Stimulated activated CD4-positive, alpha-beta T cell treated with anti-CD3 and anti-CD28 coated beads, Interleukin-2, amount 100 ng/mL, for 24 hours (primary cell): ENCODE data around the gene NCOR2.

ENCODE experiments used
- DNase-seq, 2 donors: peaks; one replicate each; pipeline ENCODE4 v3.0.0-alpha.2; 2020

NCOR2 gene

GRCh38 chr12:124542021-124542949 is 25.1 kb downstream of the NCOR2 start:
- DNase-seq: no peak

DNA sequence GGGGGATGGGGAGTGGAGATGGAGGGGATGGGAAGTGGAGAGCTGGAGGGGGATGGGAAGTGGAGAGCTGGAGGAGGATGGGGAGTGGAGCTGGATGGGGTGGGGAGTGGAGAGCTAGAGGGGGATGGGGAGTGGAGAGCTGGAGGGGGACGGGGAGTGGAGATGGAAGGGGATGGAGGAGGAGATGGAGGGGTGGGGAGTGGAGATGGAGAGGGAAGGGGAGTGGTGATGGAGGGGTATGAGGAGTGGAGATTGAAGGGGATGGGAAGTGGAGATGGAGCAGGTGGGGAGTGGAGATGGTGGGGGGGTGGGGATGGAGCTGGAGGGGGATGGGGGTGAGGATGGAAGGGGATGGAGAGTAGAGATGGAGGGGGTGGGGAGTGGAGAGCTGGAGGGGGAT is 26.1 kb downstream of the NCOR2 start:
- DNase-seq: no peak

DNA sequence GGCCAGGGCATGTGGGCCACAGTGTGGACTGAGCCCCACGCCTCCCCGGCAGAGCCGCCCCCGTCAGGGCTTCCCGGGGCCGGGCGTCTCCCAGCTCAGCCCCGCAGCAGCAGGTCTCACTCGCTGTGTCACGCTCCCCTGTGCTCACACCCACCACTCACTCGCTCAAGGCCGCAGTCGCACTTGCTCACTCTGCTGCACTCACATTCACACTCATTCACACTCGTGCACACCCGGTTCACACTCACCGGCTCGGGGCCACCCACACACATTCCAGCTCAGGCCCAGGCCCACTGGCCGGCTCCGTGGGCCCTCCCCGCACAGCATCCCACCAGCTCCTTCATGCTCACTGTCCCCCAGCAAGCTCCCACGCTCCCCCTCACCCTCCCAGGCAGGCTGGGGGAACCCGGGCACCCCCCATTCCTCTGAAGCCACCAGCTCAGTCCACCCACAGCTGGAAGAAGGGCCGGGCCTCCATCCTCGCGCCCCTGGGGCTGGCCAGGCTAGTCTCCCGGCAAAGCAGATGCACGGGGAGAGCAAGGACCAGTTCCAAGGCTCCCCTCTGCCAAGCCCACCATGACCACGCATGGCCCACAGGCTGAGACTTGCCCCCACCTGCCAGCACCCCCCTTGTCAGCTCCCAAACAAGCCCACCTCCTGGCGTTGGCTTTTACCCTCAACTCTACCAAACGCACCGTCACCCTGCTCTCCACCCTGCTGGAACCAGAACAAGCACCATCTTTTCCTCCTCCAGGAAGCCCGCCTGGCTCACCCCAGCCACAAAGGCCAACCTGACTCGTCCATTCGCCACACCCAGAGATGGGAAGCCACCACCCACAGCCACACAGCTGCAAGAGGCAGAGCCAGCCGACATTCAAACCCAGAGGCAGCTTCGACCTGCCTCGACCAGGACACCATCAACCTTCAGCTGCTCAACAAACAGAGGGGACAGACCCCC is 28.0 kb downstream of the NCOR2 start:
- no peak for DNase-seq

DNA sequence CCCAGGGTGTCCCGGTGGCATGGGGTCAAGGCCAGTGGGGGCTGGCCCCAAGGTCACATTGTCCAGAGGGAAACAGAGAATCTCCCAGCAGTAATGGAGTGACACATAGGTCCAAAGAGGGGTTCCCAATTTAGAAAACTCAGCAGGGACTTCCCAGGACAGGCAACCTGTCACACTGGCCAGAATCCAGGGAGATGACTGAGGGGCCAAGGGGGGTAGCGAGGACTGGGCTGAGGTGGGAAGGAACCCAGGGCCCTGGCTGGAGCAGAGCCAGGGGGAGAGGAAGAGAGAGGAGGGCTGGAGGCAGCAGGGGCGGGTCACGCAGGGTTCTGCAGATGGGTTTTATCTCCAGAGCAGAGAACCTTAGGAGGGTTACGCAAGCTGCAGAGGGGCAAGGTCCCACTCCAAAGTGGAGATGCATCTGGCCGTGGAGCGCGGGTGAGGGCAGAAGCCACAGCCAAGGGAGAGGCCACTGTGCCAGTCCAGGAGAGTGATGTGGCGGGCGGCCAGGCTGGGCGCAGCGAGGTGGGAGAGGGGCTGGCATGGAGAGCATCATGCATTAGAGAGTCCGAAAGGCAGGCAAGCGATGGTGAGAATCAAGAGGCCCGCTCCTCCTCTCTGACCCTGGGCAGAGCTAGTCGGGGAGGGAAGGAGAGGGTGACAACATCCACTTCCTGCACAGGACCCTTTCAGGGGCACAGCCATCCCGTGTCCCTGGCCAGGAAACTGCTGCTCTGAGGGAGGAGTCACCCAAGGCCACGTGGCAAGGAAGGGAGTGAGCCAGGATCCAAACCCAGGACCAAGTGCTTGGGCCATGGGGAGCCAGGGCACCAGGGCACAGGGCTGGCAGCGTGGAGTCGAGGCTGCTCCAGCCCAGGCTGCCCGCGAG is 29.0 kb downstream of the NCOR2 start:
- no peak for DNase-seq

DNA sequence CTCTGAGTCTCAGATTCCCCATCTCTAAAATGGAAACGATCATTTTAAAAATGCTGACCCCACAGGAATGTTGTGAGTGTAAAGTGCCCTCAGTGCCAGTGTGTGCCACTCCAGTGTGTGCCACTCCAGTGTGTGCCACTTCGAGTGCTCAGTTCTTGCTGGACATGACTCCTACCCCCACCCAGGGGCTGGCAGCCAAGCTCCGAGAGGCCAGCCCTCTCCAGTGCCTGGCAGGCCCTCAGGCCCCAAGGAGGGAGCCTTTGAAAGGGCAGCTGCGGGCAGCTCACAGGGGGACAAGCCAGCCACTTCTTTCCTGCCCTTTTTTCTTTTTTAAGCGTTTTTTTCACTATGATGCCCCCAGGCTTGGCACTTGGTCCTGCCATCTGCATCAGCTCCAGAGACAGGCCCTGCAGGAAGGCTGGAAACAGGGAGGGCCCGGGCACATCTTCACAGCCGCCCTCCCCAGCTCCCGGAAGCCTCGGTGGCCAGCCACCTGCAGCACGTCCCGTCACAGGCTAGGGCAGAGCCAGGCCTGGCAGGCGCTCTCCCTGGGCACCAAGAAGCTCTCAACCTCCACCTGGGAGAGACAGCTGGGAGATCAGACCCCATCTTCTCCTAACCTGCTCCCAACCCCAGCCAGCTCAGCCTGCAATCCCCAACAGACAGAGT is 29.8 kb downstream of the NCOR2 start:
- no peak for DNase-seq

- no peak for DNase-seq
Measured at GRCh38 chr12:124536641-124537040, 30.8 kb downstream of the NCOR2 start.

GRCh38 chr12:124534776-124535740 is 32.4 kb downstream of the NCOR2 start:
- no peak for DNase-seq

- no peak for DNase-seq
Measured at GRCh38 chr12:124533456-124533855, 34.0 kb downstream of the NCOR2 start.

DNA sequence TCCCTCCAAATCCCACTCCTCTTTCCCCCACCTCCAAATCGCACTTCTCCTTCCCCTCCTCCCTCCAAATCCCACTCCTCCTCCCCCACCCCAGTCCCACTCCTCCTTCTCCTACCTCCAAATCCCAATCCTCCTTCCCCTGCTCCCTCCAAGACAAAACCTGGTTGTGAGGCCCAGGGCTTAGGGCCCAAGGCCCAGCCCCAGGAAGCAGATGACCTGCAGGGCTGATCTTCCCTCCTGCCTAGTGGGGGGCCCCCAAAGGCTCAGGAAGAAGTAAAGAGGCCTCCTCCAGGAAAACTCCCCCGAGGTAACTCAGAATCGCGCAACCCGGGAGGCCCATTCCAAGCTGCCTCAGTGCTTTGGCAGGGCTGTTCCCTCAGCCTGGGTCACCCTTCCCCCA is 34.4 kb downstream of the NCOR2 start:
- DNase-seq: no peak

- no peak for DNase-seq
Measured at GRCh38 chr12:124532331-124532750, 35.1 kb downstream of the NCOR2 start.

DNA sequence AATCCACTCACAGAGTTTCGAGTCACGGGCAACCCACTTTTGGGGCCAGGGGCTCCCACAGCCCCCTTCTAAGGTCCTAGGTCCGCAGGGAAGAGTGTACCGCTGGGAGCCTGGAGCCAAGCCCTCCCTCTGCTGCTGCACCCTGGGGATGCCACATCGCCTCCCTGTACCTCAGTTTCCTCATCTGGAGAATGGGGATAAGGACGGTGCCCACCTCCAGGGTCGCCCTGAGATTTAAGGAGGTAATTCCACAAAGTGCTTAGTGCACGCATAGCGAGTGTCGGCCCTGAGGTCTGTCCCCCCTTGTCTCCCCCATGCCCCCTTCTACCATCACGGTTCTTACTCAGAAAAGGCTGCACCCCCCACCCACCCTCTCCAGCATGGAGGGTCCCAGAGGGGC is 35.5 kb downstream of the NCOR2 start:
- DNase-seq: no peak

- no peak for DNase-seq
Measured at GRCh38 chr12:124531281-124531745, 36.1 kb downstream of the NCOR2 start.

GRCh38 chr12:124530637-124531263 is 36.7 kb downstream of the NCOR2 start:
- DNase-seq: no peak

- no peak for DNase-seq
Measured at GRCh38 chr12:124529565-124530276, 37.7 kb downstream of the NCOR2 start.

DNA sequence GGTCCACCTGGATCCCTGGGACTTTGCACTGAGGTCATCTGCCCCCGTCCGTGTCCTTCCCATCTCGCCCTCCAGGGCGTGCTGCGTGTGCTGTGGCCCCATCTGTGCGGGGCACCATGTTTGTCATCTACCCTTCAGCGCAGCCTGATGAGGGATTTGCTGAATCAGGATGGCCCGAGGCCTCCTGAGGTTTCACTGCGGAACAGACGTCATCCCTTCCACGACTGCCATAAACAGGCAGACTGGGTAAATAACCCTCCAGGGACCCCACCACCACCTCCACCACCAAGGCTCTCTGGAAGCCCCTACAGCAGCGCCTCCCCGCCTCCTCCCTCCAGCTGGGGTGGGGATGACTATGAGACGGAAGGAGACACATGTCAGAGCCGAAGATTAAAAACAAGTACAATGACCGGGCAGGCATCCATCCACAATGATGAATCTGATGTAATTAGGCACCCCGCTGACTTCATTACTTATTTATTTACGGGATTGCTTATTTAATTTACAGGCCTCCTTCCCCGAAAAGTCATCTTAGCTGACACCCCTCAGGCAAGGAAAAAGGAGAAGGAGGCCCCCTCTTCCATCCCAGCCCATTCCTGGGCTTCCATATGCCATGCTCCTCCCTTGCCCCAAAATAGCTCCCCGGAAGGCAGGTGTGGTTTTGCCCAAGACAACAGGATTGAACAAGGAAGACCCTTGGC is 39.4 kb downstream of the NCOR2 start:
- DNase-seq: no peak

DNA sequence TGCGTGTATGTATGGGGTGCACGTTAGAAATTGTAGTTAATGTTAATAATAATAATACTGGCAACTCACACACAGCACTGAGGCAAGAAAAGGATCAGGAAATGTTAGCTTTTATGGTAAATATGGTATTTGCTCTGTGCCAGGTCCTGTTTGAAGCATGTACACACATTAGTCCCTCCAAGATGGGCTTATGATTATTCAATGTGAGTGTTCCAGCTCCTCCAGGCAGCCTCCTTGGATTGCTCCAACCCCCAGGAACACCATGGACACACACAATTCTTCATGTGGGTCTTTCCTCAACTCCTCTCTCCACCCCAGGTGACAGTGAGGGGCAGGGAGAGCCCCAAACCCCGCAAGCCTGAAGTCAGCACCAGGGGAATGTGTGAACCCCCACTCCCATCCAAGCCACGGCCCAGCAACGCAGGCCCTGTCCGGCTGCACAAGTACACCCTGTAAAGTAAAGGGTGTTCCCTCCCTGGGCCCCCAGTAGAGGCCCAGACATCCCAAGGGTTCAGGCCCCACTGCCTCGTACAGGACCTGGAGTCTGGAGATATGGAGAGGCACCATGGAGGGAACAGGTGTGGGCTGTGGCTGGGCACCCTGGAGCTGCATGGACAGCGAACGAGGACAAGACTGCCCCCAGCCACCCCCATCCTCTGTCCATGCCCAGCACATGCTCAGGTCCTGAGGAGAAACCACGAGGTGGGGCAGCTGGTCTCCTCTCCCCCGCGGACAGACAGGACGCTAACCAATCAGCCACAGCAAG is 41.3 kb downstream of the NCOR2 start:
- DNase-seq: no peak

GRCh38 chr12:124525455-124525854 is 42.0 kb downstream of the NCOR2 start:
- DNase-seq: no peak
